ENCODE measurements around the gene TMEM263.
"Not testable (repeated sequence)": the region's sequence is repeated elsewhere in the genome, so short reads cannot be mapped to it uniquely, and the experiment has no call there.

TMEM263 gene

GRCh38 chr12:106955377-106956047 is at the start of gene TMEM263:
TSS of gene TMEM263 (plus strand) at chr12:106955907. CDS start at chr12:106967117, 11,210 bp downstream.
- peak; percentile 96 for DNase-seq (ENCODE audit: low spot score)

- no peak for DNase-seq (ENCODE audit: low spot score)
Observed at GRCh38 chr12:106906715-106907114, 49.0 kb upstream of the TMEM263 start.

GRCh38 chr12:106907411-106907810 is 48.3 kb upstream of the TMEM263 start:
- DNase-seq (ENCODE audit: low spot score), result no peak

- DNase-seq (ENCODE audit: low spot score), result no peak
Observed at GRCh38 chr12:106907846-106908245, 47.9 kb upstream of the TMEM263 start.

GRCh38 chr12:106908561-106908960 is 47.1 kb upstream of the TMEM263 start:
- no peak for DNase-seq (ENCODE audit: low spot score)

- no peak for DNase-seq (ENCODE audit: low spot score)
Observed at GRCh38 chr12:106910202-106910601, 45.5 kb upstream of the TMEM263 start.

- DNase-seq (ENCODE audit: low spot score), result no peak
Observed at GRCh38 chr12:106911581-106911980, 44.1 kb upstream of the TMEM263 start.

- DNase-seq (ENCODE audit: low spot score), result no peak
Observed at GRCh38 chr12:106913456-106913855, 42.3 kb upstream of the TMEM263 start.

GRCh38 chr12:106914796-106915634 is 40.7 kb upstream of the TMEM263 start:
- no peak for DNase-seq (ENCODE audit: low spot score)

- no peak for DNase-seq (ENCODE audit: low spot score)
Observed at GRCh38 chr12:106915635-106916026, 40.1 kb upstream of the TMEM263 start.

- no peak for DNase-seq (ENCODE audit: low spot score)
Observed at GRCh38 chr12:106917503-106917902, 38.2 kb upstream of the TMEM263 start.

GRCh38 chr12:106918746-106919145 is 37.0 kb upstream of the TMEM263 start:
- peak; percentile 22 for DNase-seq (ENCODE audit: low spot score)

- DNase-seq (ENCODE audit: low spot score), result peak; percentile 56
Observed at GRCh38 chr12:106919910-106920544, 35.7 kb upstream of the TMEM263 start.

- not testable (repeated sequence) for DNase-seq (ENCODE audit: low spot score)
Observed at GRCh38 chr12:106921976-106922375, 33.7 kb upstream of the TMEM263 start.

GRCh38 chr12:106923594-106923993 is 32.1 kb upstream of the TMEM263 start:
- DNase-seq (ENCODE audit: low spot score), result not testable (repeated sequence)

GRCh38 chr12:106924268-106924861 is 31.3 kb upstream of the TMEM263 start:
- DNase-seq (ENCODE audit: low spot score), result peak; percentile 4

GRCh38 chr12:106926657-106927056 is 29.1 kb upstream of the TMEM263 start:
- no peak for DNase-seq (ENCODE audit: low spot score)

GRCh38 chr12:106934277-106934676 is 21.4 kb upstream of the TMEM263 start:
- DNase-seq (ENCODE audit: low spot score), result no peak

- DNase-seq (ENCODE audit: low spot score), result no peak
Observed at GRCh38 chr12:106941481-106942156, 14.1 kb upstream of the TMEM263 start.

- DNase-seq (ENCODE audit: low spot score), result no peak
Observed at GRCh38 chr12:106942775-106943174, 12.9 kb upstream of the TMEM263 start.

GRCh38 chr12:106945261-106945851 is 10.4 kb upstream of the TMEM263 start:
- no peak for DNase-seq (ENCODE audit: low spot score)
